HG02759 (cell line): ENCODE results near the gene OPCML.

Experiments used
- ATAC-seq: cut with Tn5 transposase; IDR thresholded peaks from one replicate; pipeline ENCODE4 v1.9.1; 2021; ENCODE audit warnings: mild to moderate bottlenecking, moderate library complexity; ENCODE audit not compliant: unreplicated experiment

OPCML gene

DNA sequence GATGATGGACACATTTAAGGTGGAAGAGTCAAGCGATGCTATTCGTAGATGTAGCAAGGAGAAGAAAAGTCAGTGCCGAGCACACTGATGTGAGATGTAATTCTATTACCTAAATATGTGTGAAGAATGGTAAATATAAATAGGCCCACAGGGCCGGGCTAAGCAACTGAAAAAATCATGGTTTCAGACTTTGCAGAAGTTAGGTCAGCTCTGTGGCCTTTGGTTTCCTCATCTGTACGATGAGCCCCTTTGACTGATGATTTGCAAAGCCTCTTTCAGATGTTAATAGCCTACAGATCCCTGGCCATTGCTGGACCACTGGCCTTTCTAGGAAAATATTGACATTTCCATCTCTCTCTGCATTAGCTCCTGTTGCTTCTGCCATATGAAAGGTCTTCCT lies 570.8 kb downstream of the OPCML start:
- no peak for ATAC-seq

DNA sequence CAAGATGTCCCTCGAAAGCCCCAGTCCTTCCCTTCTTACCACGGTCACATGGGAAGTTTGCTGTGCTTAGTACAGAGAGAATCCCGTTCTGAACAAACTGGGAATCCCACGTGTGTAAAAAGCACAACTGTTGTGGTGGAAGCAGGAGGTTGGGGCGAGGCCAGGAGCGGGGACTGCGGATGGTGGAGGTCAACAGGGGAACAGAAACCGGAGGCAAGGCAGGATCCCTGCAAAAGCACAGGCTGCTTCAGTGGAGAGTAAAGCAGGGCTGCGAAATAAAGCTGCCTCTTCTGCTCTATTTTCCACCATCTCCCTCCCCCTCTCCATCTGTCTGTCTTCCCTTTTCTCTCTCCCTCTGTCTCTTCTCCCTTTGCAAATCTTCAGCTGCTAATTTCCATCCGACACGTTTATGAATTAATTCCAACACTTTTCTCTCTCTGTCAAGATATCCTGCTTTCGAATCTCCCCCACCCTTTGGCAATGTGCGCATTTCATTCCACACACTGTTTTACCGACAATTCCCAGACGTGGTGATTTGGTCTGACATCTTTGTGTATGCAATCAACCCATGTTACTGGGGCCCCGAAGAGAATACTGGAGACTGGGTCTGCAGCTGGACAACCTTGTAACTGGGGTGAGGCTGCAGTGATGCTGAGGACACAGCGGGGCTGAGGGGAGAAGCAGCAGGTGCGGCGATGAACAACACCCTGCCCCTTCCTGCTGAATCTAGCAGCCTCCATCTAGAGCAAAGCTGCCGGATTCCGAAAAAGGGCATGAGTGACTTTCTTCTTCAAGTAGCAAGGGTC lies 571.8 kb downstream of the OPCML start:
- ATAC-seq = no peak

DNA sequence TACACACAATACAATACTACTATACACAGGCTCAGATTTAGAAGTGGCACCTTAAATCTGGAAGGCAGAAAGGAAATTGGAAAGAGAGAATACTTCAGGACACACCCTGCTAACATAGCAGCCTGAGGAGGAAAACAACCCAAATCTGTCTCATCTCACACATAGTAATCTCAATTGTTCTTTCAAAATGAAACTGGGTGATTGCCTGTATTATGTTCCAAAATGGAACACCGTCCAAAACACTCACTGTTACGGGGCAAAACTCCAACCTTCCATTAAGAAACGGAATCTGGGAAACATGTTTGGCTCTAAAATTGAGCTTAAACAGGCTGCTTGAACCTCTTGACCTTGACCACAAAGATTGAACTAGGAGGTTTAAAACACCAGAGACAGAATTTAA lies 572.6 kb downstream of the OPCML start:
- no peak for ATAC-seq

DNA sequence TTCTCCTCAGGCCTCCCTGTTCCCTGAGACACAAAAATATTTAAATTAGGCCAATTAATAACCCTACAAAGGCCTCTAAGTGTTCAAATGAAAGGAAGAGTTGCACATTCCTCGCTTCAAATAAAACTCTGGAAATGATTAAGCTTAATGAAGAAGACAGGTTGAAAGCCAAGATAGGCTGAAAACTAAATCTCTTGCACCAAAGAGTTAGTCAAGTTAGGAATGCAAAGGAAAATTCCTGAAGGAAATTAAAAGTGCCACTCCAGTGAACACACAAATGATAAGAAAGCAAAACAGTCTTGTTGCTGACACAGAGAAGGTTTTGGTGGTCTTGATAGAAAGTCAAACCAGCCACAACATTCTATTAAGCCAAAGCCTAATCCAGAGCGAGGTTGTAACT lies 574.4 kb downstream of the OPCML start:
- ATAC-seq = no peak

DNA sequence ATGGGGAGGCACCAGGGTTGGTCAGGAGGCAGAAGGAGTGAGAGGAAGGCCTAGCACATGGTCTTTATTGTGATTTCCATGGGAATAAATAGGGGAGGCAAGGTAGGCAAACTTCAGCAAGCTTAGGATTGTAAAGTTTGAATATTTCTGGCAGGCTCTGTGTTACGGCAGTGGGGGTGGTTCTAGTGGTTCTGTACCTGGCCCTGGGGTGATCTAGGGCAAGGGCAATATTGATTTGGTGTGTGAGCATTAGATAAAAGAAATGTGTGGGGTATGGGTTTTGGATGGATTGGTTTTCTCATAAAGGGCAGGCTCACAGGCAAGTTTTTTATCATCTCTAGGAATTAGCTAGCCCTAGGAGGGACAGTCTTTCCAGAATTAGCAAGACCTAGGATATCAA lies 584.0 kb downstream of the OPCML start:
- no peak for ATAC-seq

DNA sequence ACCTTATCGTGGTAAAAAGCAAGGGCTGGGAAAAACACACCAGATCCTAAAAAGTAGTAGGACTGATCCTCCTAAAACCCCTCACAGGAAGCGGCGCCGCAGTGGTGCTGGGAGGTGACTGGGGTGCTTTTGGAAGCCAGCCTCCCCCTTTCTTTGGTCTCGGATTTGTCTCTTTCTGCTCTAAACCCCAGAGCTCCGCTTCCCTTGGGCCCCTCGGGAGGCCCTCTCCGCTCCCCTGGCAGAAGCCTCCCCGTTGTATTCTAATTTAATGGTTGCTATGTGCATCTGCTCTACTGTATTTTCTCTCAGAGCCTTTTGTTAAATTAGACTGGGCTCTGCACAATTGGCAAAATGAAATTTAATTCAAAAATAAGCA lies 587.7 kb downstream of the OPCML start:
- no peak for ATAC-seq

DNA sequence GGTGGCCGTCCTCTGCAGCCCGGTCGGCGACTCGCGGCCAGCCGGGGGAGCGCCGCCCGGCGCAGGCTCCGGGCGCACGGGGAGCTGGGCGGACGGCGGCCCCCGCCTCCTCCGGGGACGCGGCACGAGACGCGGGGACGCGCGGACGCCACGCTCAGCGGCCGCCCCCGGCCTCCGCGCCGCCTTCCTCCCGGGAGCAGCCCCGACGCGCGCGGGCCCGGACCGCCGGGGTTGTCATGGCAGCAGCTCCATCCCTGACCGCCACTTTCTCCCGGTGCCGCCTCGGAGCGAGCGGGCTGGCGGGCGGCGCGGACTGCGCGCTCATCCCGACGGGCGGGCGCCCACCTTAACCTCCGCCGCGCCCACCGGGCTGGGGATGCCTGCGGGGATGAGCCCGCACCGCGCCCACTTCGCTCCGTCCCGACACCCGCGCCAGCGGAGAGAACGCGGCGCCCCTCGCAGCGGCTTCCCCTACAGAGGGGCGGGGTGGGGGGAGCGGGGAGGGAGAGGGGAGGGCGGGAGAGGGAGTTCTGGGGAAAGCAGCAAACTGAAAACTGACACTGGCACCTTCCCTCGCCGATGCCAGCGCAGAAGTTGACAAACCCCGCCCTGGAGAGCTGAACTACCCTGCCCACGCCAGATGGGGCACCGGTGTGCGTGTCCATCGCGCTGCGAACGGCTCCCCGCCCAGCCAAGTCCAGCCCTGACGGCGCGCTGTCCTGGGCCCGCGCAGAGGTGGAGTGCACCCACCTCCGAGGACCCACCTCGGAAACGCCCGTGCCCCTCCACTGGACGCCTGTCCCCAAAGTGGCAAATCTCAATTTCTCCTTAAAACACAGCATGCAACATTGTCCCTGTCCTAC lies 588.4 kb downstream of the OPCML start:
- no peak for ATAC-seq

DNA sequence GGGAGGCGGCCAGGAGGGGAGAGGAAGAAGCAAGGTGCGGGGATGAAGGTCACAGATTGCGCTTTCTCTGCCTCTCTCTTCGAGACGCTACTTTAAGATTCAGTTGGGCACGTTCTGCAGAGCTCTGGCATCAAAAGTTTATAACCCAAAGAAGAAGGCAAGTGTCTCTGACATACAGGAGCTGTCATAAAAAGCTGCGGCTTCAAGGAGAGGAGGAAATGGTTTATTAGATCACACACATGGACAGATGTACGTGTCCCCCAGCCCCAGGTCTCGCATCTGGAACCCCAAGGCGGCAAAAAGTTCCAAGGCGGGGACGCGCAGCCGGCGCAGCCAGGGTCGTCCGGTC lies 589.0 kb downstream of the OPCML start:
- ATAC-seq = no peak

DNA sequence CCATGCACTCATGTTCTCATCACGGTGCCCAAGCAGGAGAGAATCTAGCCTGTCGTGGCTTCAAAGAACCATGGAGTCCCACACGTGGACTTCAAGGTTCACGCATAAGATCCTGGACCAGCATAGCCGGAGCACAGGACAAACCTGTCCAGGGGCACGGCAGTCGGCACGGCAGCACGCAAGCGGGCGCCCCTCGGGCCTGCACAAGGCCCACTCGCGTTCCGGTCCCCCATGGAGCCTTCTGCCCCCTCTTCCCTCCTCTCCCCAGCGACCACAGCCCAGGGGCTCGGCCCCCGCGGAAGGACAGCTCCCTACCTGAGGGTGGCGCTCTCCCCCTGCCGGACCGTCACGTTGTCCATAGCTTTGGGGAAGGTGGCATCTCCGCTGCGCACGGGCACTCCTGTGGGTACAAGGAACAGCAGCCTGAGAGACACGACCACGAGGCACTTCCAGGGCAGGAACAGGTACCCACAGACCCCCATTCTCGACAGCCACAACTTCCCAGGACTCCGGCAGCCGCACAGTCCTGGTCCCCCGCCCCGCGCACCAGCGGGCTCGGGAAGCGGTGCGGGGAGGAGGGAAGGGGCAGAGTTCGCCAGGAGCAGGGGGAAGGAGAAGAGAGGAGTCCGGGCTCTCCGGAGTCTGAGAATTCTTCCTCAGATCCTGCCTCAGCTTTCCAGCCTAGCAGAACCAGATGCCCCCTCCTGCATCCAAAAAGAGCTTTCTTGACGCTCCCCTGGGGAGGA lies 589.5 kb downstream of the OPCML start:
- ATAC-seq = no peak

DNA sequence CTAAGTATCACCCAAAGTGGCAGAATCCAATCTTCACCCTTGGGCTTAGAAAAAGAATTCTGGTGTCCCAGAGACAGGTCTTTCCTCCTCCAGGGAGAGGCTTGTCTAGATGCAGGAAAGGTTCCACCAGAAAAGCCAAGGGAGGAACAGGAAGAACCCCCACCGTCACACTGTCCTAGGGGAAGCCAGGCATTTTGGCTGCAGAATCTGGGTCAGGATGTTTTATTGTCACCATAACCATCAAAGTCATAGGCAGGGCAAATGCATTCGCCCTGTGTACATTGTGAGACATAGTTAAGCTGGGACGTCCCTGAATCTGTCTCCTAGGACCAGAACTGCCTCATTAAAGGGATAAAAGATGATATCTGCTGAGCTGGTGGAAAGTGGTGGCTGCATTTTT lies 590.5 kb downstream of the OPCML start:
- no peak for ATAC-seq

DNA sequence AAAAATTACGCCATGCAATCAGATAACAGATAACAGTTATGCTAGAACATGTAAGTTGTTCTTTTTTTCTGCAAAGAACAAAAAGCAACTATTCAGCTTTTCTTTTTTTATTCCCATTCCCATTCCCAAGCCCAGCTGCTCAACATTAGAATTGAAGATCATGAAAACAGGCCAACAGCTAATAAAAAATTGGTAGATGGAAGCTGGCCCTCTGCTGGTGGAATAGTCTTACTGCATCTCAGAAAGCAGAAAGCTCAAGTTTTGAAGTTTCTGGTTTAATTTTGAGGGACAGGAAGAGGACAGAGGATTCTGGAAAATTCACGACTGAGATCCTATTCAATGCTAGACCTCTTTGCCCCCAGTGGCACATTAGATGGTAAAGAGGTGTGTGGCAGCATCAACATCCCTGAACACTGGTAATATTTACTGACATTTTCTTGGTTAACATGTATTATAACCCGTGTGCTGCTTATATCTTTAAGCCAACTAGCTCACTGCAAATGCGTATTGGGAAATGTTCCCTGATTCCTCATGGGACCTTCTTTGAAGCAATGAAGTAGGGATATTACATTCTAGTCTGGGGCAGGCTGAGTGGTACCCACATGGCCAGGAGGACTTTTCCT lies 591.2 kb downstream of the OPCML start:
- no peak for ATAC-seq

DNA sequence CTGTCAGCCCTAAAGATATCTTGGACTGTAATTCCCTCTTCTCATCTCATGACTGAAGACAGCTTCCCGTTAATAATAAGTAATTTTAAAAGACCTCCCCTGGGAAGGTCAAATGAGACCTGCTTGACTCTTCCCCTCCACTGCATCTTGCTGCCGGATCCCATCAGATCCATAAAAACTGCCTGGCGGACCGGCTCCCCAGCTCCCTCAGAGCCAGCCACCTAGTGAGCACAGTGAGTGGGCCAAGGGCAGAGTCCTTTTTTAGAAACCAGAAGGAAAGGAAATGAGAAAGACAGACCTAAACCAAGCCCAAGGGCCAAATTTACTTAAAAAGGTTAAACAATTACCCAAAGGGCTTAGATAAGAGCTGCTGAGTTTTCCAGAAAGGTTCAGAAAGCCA lies 595.3 kb downstream of the OPCML start:
- ATAC-seq = no peak

DNA sequence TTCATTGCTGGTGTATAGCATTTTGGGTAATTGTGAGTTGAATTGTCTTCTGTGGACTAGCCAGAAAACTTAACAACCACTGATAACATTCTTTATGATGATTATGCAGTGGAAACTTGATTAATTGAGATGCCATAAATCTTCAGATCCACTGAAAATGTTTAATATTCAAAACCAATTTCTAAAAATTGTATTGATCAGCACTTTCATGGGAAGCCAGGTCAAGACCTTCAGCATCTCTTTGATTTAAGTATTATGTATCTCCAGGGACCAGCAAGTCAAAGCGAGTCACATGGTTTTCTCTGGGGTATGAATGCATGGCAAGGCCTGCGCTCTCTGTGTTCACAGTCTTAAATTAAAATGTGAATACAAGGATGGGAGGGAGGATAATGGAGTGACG lies 596.9 kb downstream of the OPCML start:
- ATAC-seq = no peak

DNA sequence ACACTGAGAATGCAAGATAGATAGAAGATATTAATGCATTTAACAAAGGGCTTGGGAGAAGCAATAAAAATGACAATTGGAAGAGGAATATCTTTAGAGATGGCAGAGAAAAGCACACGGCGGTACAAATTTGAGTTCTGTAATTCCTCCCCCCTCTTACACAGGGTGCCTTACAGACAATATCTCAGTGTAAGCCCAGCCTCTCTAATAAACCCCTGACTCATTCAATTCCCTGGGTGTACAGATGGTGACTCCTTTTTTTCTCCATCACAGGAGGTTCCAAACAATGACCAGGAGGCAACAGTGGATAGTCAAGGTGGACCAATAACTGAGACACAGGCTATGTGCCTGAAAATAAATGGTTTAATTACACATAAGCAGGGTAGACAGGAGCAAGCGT lies 598.6 kb downstream of the OPCML start:
- ATAC-seq = no peak

DNA sequence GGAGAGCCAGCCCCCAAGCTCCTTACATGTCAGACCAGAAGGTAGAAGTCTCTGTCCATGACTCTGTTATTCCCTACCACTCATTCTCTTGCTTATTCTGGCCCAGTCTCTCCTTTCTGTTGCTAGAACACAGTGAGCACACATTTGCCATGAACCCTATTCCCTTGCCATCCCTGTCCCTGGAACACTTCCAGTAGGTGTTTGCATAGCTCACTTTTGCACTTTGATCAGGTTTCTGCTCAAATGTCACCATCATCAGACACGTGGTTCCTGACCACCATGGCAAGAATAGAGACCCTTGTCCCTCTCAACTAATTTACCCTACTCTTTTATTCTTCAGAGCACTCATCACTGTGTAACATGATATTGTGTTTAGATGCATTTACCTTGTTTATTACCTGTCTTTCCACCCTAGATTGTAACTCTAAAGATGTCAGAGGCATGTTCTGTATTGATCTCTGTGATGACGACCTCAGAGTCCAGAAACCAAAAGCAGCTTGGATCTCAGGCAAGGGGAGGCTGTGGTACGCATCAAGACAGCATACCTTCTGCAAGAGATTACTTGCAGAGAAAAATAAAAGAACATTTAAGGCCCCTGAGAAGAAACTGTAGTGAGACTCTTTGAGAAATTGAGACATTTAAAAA lies 606.4 kb downstream of the OPCML start:
- no peak for ATAC-seq

DNA sequence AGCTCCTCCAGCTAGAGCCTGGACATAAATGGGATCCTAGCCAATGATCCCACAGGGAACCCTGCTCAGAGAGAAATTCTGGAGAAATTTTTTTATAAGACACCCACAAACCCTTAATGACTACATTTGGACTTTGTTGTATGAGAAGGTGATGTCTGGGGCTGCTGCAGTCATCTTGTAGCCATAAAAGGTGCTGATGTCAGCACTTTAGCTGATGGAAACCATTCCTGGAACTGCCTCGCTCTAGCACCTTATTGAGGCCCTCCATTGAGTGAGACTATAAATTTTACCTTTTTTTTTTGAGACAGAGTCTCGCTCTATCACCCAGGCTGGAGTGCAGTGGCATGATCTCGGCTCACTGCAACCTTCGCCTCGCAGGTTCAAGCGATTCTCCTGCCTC lies 610.7 kb downstream of the OPCML start:
- ATAC-seq = no peak

DNA sequence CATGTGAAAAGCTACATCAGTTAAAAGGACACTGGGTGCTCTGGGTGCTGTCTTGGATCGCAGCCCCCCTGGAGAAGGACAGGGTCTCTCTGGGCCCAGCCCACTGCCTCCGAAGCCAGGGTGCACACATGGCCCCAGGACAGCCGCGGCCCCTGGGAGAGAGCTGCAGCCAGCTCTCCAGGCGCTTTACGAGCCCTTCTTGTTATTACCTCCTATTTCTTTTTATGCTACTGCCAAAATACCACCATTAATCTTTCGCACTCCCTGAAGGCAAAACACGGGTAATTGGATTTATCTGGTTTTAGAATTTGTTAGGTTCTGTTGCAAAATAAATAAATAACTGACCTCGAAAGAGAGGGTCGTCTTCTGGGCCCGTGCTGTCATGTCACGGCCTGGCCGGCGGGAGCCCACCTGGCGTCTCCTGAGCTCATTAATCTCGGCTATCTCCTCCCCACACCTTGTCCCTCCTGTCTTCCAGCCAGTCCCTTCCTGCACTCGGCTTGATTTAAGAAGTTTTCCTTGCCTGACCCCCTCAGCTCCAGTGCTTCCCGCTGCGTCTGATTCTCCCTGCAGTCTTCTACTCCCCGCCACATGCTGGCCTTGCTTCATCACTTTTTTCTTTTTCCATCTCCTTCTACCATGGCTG lies 611.7 kb downstream of the OPCML start:
- ATAC-seq = no peak

DNA sequence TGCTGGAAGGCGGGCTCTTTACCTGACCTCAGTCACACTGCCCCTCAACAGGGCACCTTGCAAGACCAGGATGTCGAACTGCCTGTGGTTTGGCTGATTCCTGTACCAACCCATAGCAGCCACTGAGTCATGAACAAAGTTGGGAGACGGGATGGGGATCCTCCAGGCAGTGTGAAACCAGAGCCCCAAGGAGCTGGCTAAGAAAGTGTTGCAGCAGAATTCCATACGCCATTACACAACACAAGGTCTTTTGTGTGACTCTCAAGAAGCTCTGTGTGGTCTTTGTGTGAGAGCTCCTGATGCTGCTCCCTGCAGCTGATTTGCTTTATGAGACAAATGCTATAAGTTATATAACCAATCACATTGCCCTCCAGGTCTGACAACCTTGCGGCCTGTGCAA lies 617.7 kb downstream of the OPCML start:
- ATAC-seq = no peak

DNA sequence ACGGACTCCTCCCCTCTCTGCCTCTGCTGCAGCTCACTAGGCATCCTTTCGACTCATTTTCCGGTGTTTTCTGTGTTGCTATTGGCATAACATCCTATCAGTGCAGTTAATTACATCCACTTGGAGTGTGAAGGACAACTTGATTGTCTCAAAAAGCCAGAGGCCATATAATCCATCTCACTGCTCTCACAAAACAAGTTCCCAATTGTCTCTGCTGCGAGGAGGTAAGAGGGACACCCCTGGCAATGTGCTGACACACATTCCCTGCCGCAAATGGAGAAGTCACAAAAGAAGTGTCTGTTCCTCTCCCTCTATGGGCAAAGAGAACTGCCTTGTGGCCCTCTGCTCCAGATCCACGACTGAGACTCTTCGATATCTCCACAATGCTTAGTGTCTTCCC lies 618.4 kb downstream of the OPCML start:
- no peak for ATAC-seq

DNA sequence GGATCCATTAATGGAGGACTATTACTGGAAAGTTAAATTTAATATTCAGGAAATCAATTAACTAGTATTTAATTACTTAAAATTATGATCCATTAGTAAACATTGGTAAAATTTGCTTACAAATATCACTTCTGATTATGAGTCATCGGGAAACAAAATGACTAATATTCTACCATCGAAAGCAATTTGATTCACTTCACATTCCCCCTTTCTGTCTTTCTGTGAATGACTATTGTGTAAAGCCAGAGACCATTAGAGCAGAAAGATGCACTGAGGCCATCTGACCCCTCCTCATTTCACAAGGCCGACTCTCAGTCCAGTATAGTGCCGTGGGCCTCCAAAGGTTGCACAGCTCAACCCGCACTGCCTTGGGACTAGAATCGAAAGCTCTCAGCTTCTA lies 619.0 kb downstream of the OPCML start:
- ATAC-seq = no peak
